ENCODE measurements around the gene PDE1C.

GRCh38 chr7:31948029-31948428 is 122.2 kb downstream of the PDE1C start:
- TF ChIP-seq CTCF (conservative IDR thresholded peaks at IDR 0.05; ENCODE audit: low read depth, low read length) (no peak), POLR2A (IDR thresholded peaks at IDR 0.05; ENCODE audit: low read depth, low read length) (no peak), SMC3 (IDR thresholded peaks at IDR 0.05; ENCODE audit: low read depth, low read length) (no peak), RCOR1 (IDR thresholded peaks at IDR 0.05; ENCODE audit: insufficient replicate concordance, low read length) (no peak), RAD21 (IDR thresholded peaks at IDR 0.05; ENCODE audit: low read length) (no peak), ELK1 (IDR thresholded peaks at IDR 0.05; ENCODE audit: borderline replicate concordance, low read depth, low read length) (no peak), NFE2L2 (IDR thresholded peaks at IDR 0.05; ENCODE audit: low read depth, low read length) (no peak), FOS (IDR thresholded peaks at IDR 0.05; ENCODE audit: low read depth, low read length) (peak; percentile 88)

Measured in IMR-90 (cell line).